ENCODE measurements around the gene GLTPD2. TPM values are rescaled to one million over a fixed set of nuclear protein-coding genes. Genes with fewer than 3 reads are reported as not detected.
A peak's percentile ranks its signal among the peaks of the same experiment; 100 is the strongest.

The GLTPD2 gene
- total and polyA plus RNA-seq, 5 donors, result not detected

DNA sequence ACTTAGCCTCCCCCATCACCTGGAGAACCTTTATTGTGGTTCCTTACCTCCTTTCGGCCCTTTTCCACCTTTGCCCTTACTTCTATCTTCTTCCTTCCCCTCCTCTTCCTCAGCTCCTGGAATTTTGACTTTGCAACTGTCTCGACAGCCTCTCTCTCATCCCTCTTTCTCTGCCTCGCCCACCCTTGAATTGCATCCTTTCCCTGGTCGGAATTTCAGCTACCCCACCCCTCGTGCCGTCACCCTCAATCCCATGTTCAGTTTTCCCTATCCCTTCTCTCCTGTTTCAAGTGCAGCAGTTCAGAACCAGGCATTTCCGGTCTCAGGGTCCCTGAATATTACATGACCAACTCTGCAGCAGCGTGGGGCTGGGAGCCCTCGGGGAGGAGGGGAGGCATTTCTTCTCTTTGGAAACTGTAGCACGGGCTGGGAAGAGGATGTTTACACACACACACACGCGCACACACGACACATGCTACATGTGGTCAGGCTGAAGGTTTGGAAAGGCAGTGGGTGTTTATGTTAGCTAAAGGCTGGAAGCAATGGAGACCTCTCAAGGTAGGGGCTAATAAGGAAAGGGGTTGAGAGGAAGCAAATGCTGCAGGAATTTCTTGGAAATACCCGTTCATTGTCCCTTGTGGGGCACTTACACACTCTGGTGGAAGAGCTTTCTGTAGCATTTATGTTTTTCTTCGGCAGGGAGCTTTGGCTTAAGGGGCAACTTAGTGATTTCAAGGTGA is 45.3 kb downstream of the GLTPD2 start:
- peak overlapping the region; percentile 44 for H3K4me3 ChIP-seq (ENCODE audit: low read length)
- H3K27me3 ChIP-seq (ENCODE audit: control insufficient read depth, insufficient read depth), result no peaks in the 10 kb centered on the region
- DNase-seq, result peak in 2 of 3 donors; percentile 28 to 60
- 4% methylated on average over 15 of the region's 15 CpGs for WGBS
- peak overlapping the region; percentile 27 for H3K27ac ChIP-seq (ENCODE audit: low read length)
- intact Hi-C loops (cut with DNase I), result loop anchor here in 1 of 4 donors (10.0 kb wide), 1 partner anchor 51 kb away; no protein-coding TSS in a partner anchor
- ATAC-seq, result peak in 1 of 2 donors; percentile 24
- H3K9me3 ChIP-seq (ENCODE audit: control insufficient read depth, low read length), result no peaks in the 10 kb centered on the region
- H3K4me1 ChIP-seq (ENCODE audit: control insufficient read depth, insufficient read depth, low read length), result peaks cover 12% of the 10 kb centered on the region

DNA sequence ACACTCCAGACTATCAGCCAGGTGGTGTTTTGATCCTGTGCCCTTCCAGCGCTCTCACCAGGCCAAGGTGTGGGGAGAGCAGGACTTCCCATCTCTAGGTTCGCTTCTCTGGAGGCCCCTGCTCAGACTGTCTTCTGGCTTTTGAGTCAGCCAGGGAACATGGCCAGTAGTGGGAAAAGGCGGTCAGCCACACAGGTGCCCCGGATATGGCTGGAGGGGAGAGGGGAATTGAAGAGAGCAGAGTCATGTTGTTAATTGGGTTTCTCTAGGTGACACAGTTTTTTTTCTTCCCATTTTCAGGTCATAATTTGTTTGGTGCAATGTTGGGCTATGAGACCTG is 45.9 kb downstream of the GLTPD2 start:
- DNase-seq, result peak in 1 of 3 donors; percentile 30
- no peak for ATAC-seq
- Histone ChIP-seq H3K4me1 (ENCODE audit: control insufficient read depth, insufficient read depth, low read length) (peaks cover 14% of the 10 kb centered on the region), H3K27me3 (ENCODE audit: control insufficient read depth, insufficient read depth) (no peaks in the 10 kb centered on the region), H3K27ac (ENCODE audit: low read length) (no peak overlapping the region), H3K9me3 (ENCODE audit: control insufficient read depth, low read length) (no peaks in the 10 kb centered on the region), H3K4me3 (ENCODE audit: low read length) (no peak overlapping the region)
- intact Hi-C loops (cut with DNase I), result loop anchor here in 1 of 4 donors (10.0 kb wide), 1 partner anchor 50 kb away; no protein-coding TSS in a partner anchor
- 78% methylated on average over 4 of the region's 4 CpGs for WGBS

DNA sequence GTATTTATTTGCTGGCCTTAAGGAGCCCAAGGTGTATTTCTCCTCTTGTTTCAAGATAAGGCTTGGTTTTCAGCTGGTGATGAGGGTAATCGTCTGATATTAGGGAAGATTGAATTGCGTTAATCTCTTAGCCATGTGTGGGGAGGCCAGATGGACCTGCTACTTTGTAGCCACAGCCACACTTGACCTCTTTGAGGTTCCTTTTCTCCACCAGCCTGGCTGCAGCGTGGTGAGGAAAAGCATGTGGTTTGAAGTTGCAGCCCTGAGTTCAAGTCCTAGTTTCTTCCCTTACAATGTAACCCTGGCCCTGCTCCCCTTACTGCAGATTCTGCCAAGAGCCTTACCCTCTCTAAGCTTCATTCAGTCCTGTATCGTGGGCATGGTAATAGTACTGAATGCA is 47.5 kb downstream of the GLTPD2 start:
- DNase-seq (no peak), ATAC-seq (no peak)
- Histone ChIP-seq H3K27me3 (ENCODE audit: control insufficient read depth, insufficient read depth) (no peaks in the 10 kb centered on the region), H3K27ac (ENCODE audit: low read length) (no peak overlapping the region), H3K9me3 (ENCODE audit: control insufficient read depth, low read length) (no peaks in the 10 kb centered on the region), H3K4me3 (ENCODE audit: low read length) (no peak overlapping the region), H3K4me1 (ENCODE audit: control insufficient read depth, insufficient read depth, low read length) (peaks cover 15% of the 10 kb centered on the region)
- intact Hi-C loops (cut with DNase I), result loop anchor here in 1 of 4 donors (10.0 kb wide), 1 partner anchor 49 kb away; no protein-coding TSS in a partner anchor
- WGBS, result 83% methylated on average over 4 of the region's 4 CpGs

DNA sequence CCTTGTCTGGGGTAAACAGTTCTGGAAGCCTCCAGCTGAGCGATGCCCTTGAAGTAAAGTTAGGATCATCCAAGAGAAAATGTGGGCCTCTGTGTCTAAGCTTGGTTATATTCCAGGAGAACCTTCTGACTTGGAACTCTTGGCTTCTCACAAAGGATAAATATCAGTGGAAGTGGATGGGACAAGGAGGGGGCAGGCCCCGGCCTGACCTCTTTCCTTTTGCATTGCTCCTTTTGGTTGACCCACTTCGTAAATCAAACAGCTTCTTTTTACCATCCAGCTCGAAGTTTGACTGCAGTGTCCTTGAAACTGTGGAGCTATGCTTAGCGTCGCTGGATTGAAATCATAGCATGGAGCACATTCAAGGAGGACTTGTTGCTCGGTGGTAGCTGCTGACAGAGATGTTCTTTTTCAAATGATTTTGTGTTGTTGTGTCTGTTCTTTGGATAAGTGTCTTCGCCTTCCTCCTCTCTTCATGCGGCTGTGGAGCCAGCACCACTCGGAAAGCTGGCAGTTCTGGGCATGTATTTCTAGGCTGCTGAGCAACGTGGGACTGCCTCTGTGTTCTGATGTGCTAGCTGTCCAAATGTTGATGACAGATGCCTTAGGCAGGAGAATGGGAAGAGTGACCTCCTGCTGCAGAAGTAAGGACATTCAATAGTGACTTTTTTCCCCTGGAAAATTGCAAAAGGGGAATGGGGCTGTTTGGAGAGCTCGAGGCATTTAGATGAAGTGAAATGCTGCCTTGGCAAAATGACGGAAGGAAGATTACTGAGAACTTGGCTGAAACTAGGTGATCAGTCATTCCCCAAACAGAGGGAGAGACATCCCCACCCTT is 48.9 kb downstream of the GLTPD2 start:
- H3K27me3 ChIP-seq (ENCODE audit: control insufficient read depth, insufficient read depth), result no peaks in the 10 kb centered on the region
- ATAC-seq, result peak in 1 of 2 donors; percentile 20
- 33% methylated on average over 13 of the region's 13 CpGs for WGBS
- DNase-seq, result peak in 2 of 3 donors; percentile 59 to 63
- intact Hi-C loops (cut with DNase I), result loop anchor here in 1 of 4 donors (10.0 kb wide), 1 partner anchor 47 kb away; no protein-coding TSS in a partner anchor
- peaks cover 15% of the 10 kb centered on the region for H3K4me1 ChIP-seq (ENCODE audit: control insufficient read depth, insufficient read depth, low read length)
- no peak overlapping the region for H3K4me3 ChIP-seq (ENCODE audit: low read length)
- H3K9me3 ChIP-seq (ENCODE audit: control insufficient read depth, low read length), result no peaks in the 10 kb centered on the region
- H3K27ac ChIP-seq (ENCODE audit: low read length), result peak overlapping the region; percentile 57

DNA sequence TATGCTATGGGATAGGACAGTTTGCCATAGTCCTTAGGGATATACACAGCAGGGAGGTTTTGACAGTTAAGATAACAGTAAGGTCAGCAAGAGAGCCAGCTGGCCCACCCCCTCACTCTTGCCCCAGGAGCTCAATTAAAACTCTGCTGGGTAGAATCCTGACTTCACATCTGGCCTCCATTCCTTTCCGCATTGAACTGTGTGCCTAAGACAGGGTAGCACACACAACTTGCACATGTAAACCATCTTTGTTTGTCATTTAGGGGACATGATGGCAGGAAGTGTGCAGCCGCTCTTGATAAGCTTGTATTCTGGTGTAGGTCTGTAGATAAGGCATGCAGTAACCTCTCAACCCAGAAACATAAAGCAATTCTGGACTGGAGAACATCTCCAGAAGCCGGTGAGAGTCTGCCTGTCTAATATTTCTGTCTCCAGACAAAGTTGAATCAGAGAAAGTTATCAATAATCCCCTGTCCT is 49.6 kb downstream of the GLTPD2 start:
- intact Hi-C loops (cut with DNase I), result loop anchor here in 1 of 4 donors (10.0 kb wide), 1 partner anchor 46 kb away; no protein-coding TSS in a partner anchor
- ATAC-seq, result no peak

DNA sequence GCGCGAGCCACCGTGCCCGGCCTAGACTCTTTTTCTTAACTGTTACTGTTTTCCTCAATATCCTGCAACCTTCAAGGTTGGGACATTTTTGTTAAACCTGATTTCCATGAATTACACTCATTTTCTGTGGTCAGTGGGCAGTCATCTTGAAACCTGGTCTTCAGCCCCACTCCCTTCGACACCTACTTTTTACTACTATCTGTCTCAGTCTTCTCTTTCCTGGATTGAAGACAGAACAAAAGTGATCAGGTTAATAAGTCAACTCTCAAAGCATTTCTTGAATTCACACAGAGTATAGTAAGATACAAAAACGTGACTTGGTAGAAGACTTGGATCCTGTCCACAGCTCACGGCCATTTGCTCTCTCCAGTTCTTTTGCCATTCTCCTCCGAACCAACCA is 50.5 kb downstream of the GLTPD2 start:
- 84% methylated on average over 8 of the region's 8 CpGs for WGBS
- intact Hi-C loops (cut with DNase I), result loop anchor here in 1 of 4 donors (10.0 kb wide), 1 partner anchor 46 kb away; no protein-coding TSS in a partner anchor
- DNase-seq (no peak), ATAC-seq (no peak)
- no peak overlapping the region for H3K4me3 ChIP-seq (ENCODE audit: low read length)
- no peak overlapping the region for H3K27ac ChIP-seq (ENCODE audit: low read length)
- H3K9me3 ChIP-seq (ENCODE audit: control insufficient read depth, low read length), result no peaks in the 10 kb centered on the region
- no peaks in the 10 kb centered on the region for H3K27me3 ChIP-seq (ENCODE audit: control insufficient read depth, insufficient read depth)
- H3K4me1 ChIP-seq (ENCODE audit: control insufficient read depth, insufficient read depth, low read length), result peaks cover 15% of the 10 kb centered on the region

More for the DNA sequence above, 49.6 kb downstream of the GLTPD2 start:
- peak overlapping the region; percentile 57 for H3K27ac ChIP-seq (ENCODE audit: low read length)
- H3K27me3 ChIP-seq (ENCODE audit: control insufficient read depth, insufficient read depth), result no peaks in the 10 kb centered on the region
- no peak overlapping the region for H3K4me3 ChIP-seq (ENCODE audit: low read length)
- peaks cover 15% of the 10 kb centered on the region for H3K4me1 ChIP-seq (ENCODE audit: control insufficient read depth, insufficient read depth, low read length)
- H3K9me3 ChIP-seq (ENCODE audit: control insufficient read depth, low read length), result no peaks in the 10 kb centered on the region
- peak in 1 of 3 donors; percentile 20 for DNase-seq
- WGBS, result 65% methylated on average over 3 of the region's 3 CpGs

Other genes with a start within 250 kb of the GLTPD2 start
- 10 to 100 TPM; 18.4 to 28.5 (median 23.1) TPM for gene MYBBP1A, start 233.6 kb upstream of the GLTPD2 start, total RNA-seq
- gene MYBBP1A, start 233.6 kb upstream of the GLTPD2 start, polyA plus RNA-seq, result 15.9 TPM
- not detected for gene GGT6, start 228.4 kb upstream of the GLTPD2 start, total RNA-seq
- not detected for gene GGT6, start 228.4 kb upstream of the GLTPD2 start, polyA plus RNA-seq
- 10 to 100 TPM; 10.7 to 20.8 (median 14.2) TPM for gene SMTNL2, start 204.4 kb upstream of the GLTPD2 start, total RNA-seq
- 5.8 TPM for gene SMTNL2, start 204.4 kb upstream of the GLTPD2 start, polyA plus RNA-seq
- 1 to 10 TPM in 2 of 4 donors, under 1 TPM in 1, not detected in 1; 0.91 to 2.0 (median 1.0) TPM for gene ALOX15, start 147.3 kb upstream of the GLTPD2 start, total RNA-seq
- 0.05 TPM for gene ALOX15, start 147.3 kb upstream of the GLTPD2 start, polyA plus RNA-seq
- 10 to 100 TPM; 29.7 to 40.9 (median 36.7) TPM for gene PELP1, start 84.8 kb upstream of the GLTPD2 start, total RNA-seq
- 21.1 TPM for gene PELP1, start 84.8 kb upstream of the GLTPD2 start, polyA plus RNA-seq
- gene ARRB2, start 78.3 kb upstream of the GLTPD2 start, total RNA-seq, result 10 to 100 TPM; 21.6 to 35.1 (median 25.5) TPM
- gene ARRB2, start 78.3 kb upstream of the GLTPD2 start, polyA plus RNA-seq, result 17.0 TPM
- gene MED11, start 57.5 kb upstream of the GLTPD2 start, total RNA-seq, result 10 to 100 TPM; 17.8 to 21.6 (median 21.0) TPM
- gene MED11, start 57.5 kb upstream of the GLTPD2 start, polyA plus RNA-seq, result 47.6 TPM
- under 1 TPM; 0.20 to 0.53 (median 0.33) TPM for gene ZMYND15, start 49.1 kb upstream of the GLTPD2 start, total RNA-seq
- 0.23 TPM for gene ZMYND15, start 49.1 kb upstream of the GLTPD2 start, polyA plus RNA-seq
- gene CXCL16, start 49.0 kb upstream of the GLTPD2 start, total RNA-seq, result 1 to 10 TPM; 5.0 to 6.3 (median 5.5) TPM
- 2.5 TPM for gene CXCL16, start 49.0 kb upstream of the GLTPD2 start, polyA plus RNA-seq
- gene TM4SF5, start 17.1 kb upstream of the GLTPD2 start, total RNA-seq, result not detected
- gene TM4SF5, start 17.1 kb upstream of the GLTPD2 start, polyA plus RNA-seq, result not detected
- 1 to 10 TPM in 3 of 4 donors, under 1 TPM in 1; 0.45 to 1.6 (median 1.4) TPM for gene VMO1, start 2.6 kb upstream of the GLTPD2 start, total RNA-seq
- gene VMO1, start 2.6 kb upstream of the GLTPD2 start, polyA plus RNA-seq, result 0.70 TPM
- 100 to 1,000 TPM; 149 to 163 (median 151) TPM for gene PSMB6, start 7.2 kb downstream of the GLTPD2 start, total RNA-seq
- gene PSMB6, start 7.2 kb downstream of the GLTPD2 start, polyA plus RNA-seq, result 234 TPM
- 10 to 100 TPM; 12.0 to 15.3 (median 13.4) TPM for gene PLD2, start 18.2 kb downstream of the GLTPD2 start, total RNA-seq
- gene PLD2, start 18.2 kb downstream of the GLTPD2 start, polyA plus RNA-seq, result 10.0 TPM
- gene MINK1, start 44.4 kb downstream of the GLTPD2 start, total RNA-seq, result 10 to 100 TPM; 44.5 to 54.7 (median 49.3) TPM
- gene MINK1, start 44.4 kb downstream of the GLTPD2 start, polyA plus RNA-seq, result 31.1 TPM
- 1 to 10 TPM; 2.7 to 3.3 (median 2.8) TPM for gene C17orf107, start 110.6 kb downstream of the GLTPD2 start, total RNA-seq
- 3.6 TPM for gene C17orf107, start 110.6 kb downstream of the GLTPD2 start, polyA plus RNA-seq
- 100 to 1,000 TPM in 1 of 4 donors, 10 to 100 TPM in 3; 57.6 to 106 (median 68.9) TPM for gene CHRNE, start 114.1 kb downstream of the GLTPD2 start, total RNA-seq
- gene CHRNE, start 114.1 kb downstream of the GLTPD2 start, polyA plus RNA-seq, result 63.6 TPM
- under 1 TPM in 1 of 4 donors, not detected in 3; 0.23 TPM for gene GP1BA, start 143.3 kb downstream of the GLTPD2 start, total RNA-seq
- 0.16 TPM for gene GP1BA, start 143.3 kb downstream of the GLTPD2 start, polyA plus RNA-seq
- 100 to 1,000 TPM; 162 to 230 (median 202) TPM for gene SLC25A11, start 151.1 kb downstream of the GLTPD2 start, total RNA-seq
- gene SLC25A11, start 151.1 kb downstream of the GLTPD2 start, polyA plus RNA-seq, result 200 TPM
- gene RNF167, start 151.3 kb downstream of the GLTPD2 start, total RNA-seq, result 100 to 1,000 TPM in 1 of 4 donors, 10 to 100 TPM in 3; 76.6 to 108 (median 87.5) TPM
- 124 TPM for gene RNF167, start 151.3 kb downstream of the GLTPD2 start, polyA plus RNA-seq
- 100 to 1,000 TPM; 148 to 229 (median 201) TPM for gene PFN1, start 159.6 kb downstream of the GLTPD2 start, total RNA-seq
- 180 TPM for gene PFN1, start 159.6 kb downstream of the GLTPD2 start, polyA plus RNA-seq
- 100 to 1,000 TPM; 198 to 695 (median 246) TPM for gene ENO3, start 162.2 kb downstream of the GLTPD2 start, total RNA-seq
- 455 TPM for gene ENO3, start 162.2 kb downstream of the GLTPD2 start, polyA plus RNA-seq
- 100 to 1,000 TPM; 106 to 133 (median 117) TPM for gene SPAG7, start 178.9 kb downstream of the GLTPD2 start, total RNA-seq
- 164 TPM for gene SPAG7, start 178.9 kb downstream of the GLTPD2 start, polyA plus RNA-seq
- 10 to 100 TPM; 35.3 to 44.4 (median 40.3) TPM for gene CAMTA2, start 198.7 kb downstream of the GLTPD2 start, total RNA-seq
- gene CAMTA2, start 198.7 kb downstream of the GLTPD2 start, polyA plus RNA-seq, result 43.5 TPM
- 1 to 10 TPM; 2.2 to 3.8 (median 3.2) TPM for gene INCA1, start 208.6 kb downstream of the GLTPD2 start, total RNA-seq
- 5.0 TPM for gene INCA1, start 208.6 kb downstream of the GLTPD2 start, polyA plus RNA-seq
- 100 to 1,000 TPM; 519 to 727 (median 570) TPM for gene KIF1C, start 209.0 kb downstream of the GLTPD2 start, total RNA-seq
- 406 TPM for gene KIF1C, start 209.0 kb downstream of the GLTPD2 start, polyA plus RNA-seq
- gene SLC52A1, start 246.5 kb downstream of the GLTPD2 start, total RNA-seq, result not detected
- gene SLC52A1, start 246.5 kb downstream of the GLTPD2 start, polyA plus RNA-seq, result not detected

Measured in right cardiac atrium (tissue), 5 donors.